Body of pancreas (tissue), 4 donors: ENCODE measurements around the gene AMH. TPM values are rescaled to one million over a fixed set of nuclear protein-coding genes. Genes with fewer than 3 reads are reported as not detected.

Source experiments
- ATAC-seq: fragments of 150-250 bp; one replicate; pipeline ENCODE4 v1.9.1; 2016
- DNase-seq, 4 donors: peaks; one replicate each; pipeline ENCODE4 v3.0.0-alpha.2; 2019
- H3K27ac ChIP-seq, 4 donors: fragments of 200-600 bp; sonication (generic); 1 replicate in 3 of 4; 2 replicates in 1 of 4; pipeline versions ENCODE4 v1.5.1 to v1.6.1; 2016 to 2019; ENCODE audit warnings: mild to moderate bottlenecking in 1 of 4, mixed read lengths in 1 of 4, moderate library complexity in 1 of 4
- H3K27me3 ChIP-seq, 2 donors: fragments of 200-600 bp; sonication (generic); one replicate each; pipeline ENCODE4 v1.6.0; 2016; ENCODE audit warnings: mild to moderate bottlenecking in 1 of 2
- H3K36me3 ChIP-seq, 2 donors: fragments of 200-600 bp; sonication (generic); replicated peaks in 1 of 2; 2 replicates each; pipeline ENCODE4 v1.5.1; 2016; ENCODE audit warnings: low read depth in 2 of 2; ENCODE audit not compliant: insufficient read depth in 1 of 2
- H3K4me1 ChIP-seq: fragments of 200-600 bp; sonication (generic); one replicate; pipeline ENCODE4 v1.6.0; 2016
- H3K4me3 ChIP-seq, 2 donors: fragments of 200-600 bp; sonication (generic); 1 replicate in 1 of 2; 2 replicates in 1 of 2; pipeline ENCODE4 v1.5.1; 2016 to 2019
- H3K9me3 ChIP-seq, 3 donors: fragments of 200-600 bp; sonication (generic); 1 replicate in 2 of 3; 2 replicates in 1 of 3; pipeline ENCODE4 v1.5.1; 2016
- CTCF ChIP-seq, 7 experiments: fragments of 450-650 bp in 4 of 7; fragments of 200-600 bp in 3 of 7; sonication (generic) in 3 of 7; IDR thresholded peaks; one replicate each; pipeline ENCODE4 v1.5.1; 2016 to 2019; ENCODE audit warnings: antibody characterized with exemption in 7 of 7
- POLR2A ChIP-seq, 3 donors: fragments of 450-650 bp; IDR thresholded peaks; one replicate each; pipeline ENCODE4 v1.6.1; 2016; ENCODE audit warnings: antibody characterized with exemption in 3 of 3, mild to moderate bottlenecking in 2 of 3
- WGBS, 2 donors: methylation state at CpG; one replicate each; pipeline ENCODE4 v1.1.5; 2017; 5-methylcytosine and 5-hydroxymethylcytosine counted together
- intact Hi-C: fragments of 100-400 bp; cut with DNase I; formaldehyde crosslinking; loops from one replicate; pipeline ENCODE4 v1.15.1; 2023
- total RNA-seq, 2 donors: library from RNA; depleted of rRNA; stranded (reverse); fragments of >200 nt; gene quantifications; one replicate each; pipeline ENCODE4 v1.1.0, GENCODE V29; 2016

Gene AMH
- total RNA-seq, 2 donors from 2014 or later, result 0.99 to 11.7 TPM

DNA sequence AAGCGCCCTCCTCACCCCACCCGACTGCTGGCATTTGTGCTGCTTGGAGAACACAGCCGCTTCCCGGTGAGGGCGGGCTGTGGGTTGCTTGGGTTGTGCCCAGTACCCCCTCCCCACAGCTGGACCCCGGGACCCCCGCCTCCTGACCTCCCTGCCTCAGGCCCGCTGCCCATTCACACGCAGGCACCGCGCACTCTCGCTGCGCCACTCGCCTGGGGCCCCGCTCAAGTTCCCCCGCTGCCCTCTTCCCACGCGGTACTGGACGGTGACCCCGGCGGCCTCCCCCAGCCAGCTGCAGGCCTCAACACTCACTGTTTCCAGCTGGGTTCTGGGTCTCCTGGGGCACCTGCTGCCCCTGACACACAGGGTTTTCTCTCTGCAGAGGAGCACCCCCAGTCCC lies 29.4 kb upstream of the AMH start:
- no peaks in the 10 kb centered on the region for H3K9me3 ChIP-seq
- H3K27ac ChIP-seq, result no peak overlapping the region
- peaks cover 0 to 27% of the 10 kb centered on the region in 2 donors for H3K36me3 ChIP-seq
- TF ChIP-seq POLR2A (IDR thresholded peaks at IDR 0.05) (no peak), CTCF (IDR thresholded peaks at IDR 0.05) (no peak)
- DNase-seq (no peak), ATAC-seq (no peak)
- no peaks in the 10 kb centered on the region for H3K27me3 ChIP-seq
- intact Hi-C loops, result no loop called here
- WGBS, 2 donors, result 95 to 96% methylated on average over 20 to 21 of the region's 21 CpGs
- H3K4me3 ChIP-seq, result no peak overlapping the region
- H3K4me1 ChIP-seq, result peaks cover 3% of the 10 kb centered on the region

DNA sequence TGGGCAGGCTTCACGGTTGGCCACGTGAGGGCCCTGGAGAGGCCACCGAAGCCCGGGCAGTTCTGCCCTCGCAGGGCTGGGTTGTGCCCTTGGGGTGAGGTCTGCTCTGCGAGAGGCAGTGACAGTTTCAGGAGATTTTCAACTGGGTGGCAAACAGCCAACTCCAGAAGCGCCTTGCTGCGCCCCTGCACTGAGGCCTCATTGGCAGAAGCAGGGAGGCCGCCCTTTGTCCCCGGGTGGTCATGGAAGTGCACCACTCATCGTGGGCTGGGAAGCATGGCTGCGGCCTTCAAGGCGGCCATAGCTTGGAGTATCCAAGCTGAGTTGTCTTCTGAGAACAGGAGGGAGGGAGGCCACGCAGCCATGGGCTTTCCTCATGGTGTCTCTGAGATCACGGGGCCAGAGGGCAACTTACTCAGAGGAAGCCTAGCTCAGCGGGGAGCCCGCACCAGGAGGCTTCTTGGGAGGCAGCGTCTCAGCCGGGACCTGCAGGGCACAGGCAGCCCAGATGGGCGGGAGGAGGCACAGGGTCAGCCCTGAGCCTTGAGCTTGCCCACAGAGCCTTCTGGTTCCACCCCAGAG lies 27.8 kb upstream of the AMH start:
- DNase-seq, result no peak
- ATAC-seq, result no peak
- H3K27me3 ChIP-seq, result no peaks in the 10 kb centered on the region
- no peaks in the 10 kb centered on the region for H3K9me3 ChIP-seq
- peaks cover 0 to 29% of the 10 kb centered on the region in 2 donors for H3K36me3 ChIP-seq
- WGBS, 2 donors, result 90 to 95% methylated on average over 8 to 20 of the region's 20 CpGs
- no peak overlapping the region for H3K4me3 ChIP-seq
- peaks cover 11% of the 10 kb centered on the region for H3K4me1 ChIP-seq
- no peak for TF ChIP-seq POLR2A (IDR thresholded peaks at IDR 0.05)
- no peak for TF ChIP-seq CTCF (IDR thresholded peaks at IDR 0.05)
- H3K27ac ChIP-seq, result no peak overlapping the region
- intact Hi-C loops, result no loop called here

GRCh38 chr19:2221918-2222317 lies 27.2 kb upstream of the AMH start:
- H3K4me1 ChIP-seq, result peaks cover 11% of the 10 kb centered on the region
- DNase-seq, result no peak
- H3K27me3 ChIP-seq, result no peaks in the 10 kb centered on the region
- ATAC-seq, result no peak
- 89 to 91% methylated on average over 12 to 19 of the region's 20 CpGs for WGBS, 2 donors
- TF ChIP-seq POLR2A (IDR thresholded peaks at IDR 0.05) (no peak), CTCF (IDR thresholded peaks at IDR 0.05) (peak in 1 of 7 experiments; percentile 5)
- H3K9me3 ChIP-seq, result no peaks in the 10 kb centered on the region
- H3K36me3 ChIP-seq, result peaks cover 0 to 28% of the 10 kb centered on the region in 2 donors
- H3K27ac ChIP-seq, result no peak overlapping the region
- no peak overlapping the region for H3K4me3 ChIP-seq
- intact Hi-C loops, result no loop called here

GRCh38 chr19:2223391-2223790 lies 25.7 kb upstream of the AMH start:
- Histone ChIP-seq H3K27ac (no peak overlapping the region), H3K27me3 (no peaks in the 10 kb centered on the region), H3K9me3 (no peaks in the 10 kb centered on the region), H3K4me1 (peaks cover 11% of the 10 kb centered on the region), H3K4me3 (no peak overlapping the region), H3K36me3 (peaks cover 0 to 26% of the 10 kb centered on the region in 2 donors)
- intact Hi-C loops, result no loop called here
- WGBS, 2 donors, result 86 to 94% methylated on average over 16 of the region's 18 CpGs
- no peak for TF ChIP-seq CTCF (IDR thresholded peaks at IDR 0.05)
- TF ChIP-seq POLR2A (IDR thresholded peaks at IDR 0.05), result no peak
- DNase-seq, result no peak
- ATAC-seq, result no peak

- H3K36me3 ChIP-seq, result peaks cover 1 to 26% of the 10 kb centered on the region in 2 donors
- TF ChIP-seq POLR2A (IDR thresholded peaks at IDR 0.05) (no peak), CTCF (IDR thresholded peaks at IDR 0.05) (no peak)
- intact Hi-C loops, result no loop called here
Observed at GRCh38 chr19:2223959-2224358, 25.2 kb upstream of the AMH start.

More at GRCh38 chr19:2223959-2224358, 25.2 kb upstream of the AMH start:
- Histone ChIP-seq H3K9me3 (no peaks in the 10 kb centered on the region), H3K27me3 (no peaks in the 10 kb centered on the region), H3K27ac (peak overlapping the region in 1 of 4 donors; percentile 51), H3K4me3 (no peak overlapping the region), H3K4me1 (peaks cover 11% of the 10 kb centered on the region)
- DNase-seq, result no peak
- 91 to 99% methylated on average over 13 of the region's 14 CpGs for WGBS, 2 donors
- no peak for ATAC-seq
